HG03039 (cell line): Measurements from ENCODE around the gene RAC3.
"Not testable (repeated sequence)": the region's sequence is repeated elsewhere in the genome, so short reads cannot be mapped to it uniquely, and the experiment has no call there.

Experiments
- ATAC-seq: cut with Tn5 transposase; IDR thresholded peaks from one replicate; pipeline ENCODE4 v1.9.1; 2021; ENCODE audit warnings: mild to moderate bottlenecking, moderate library complexity; ENCODE audit not compliant: unreplicated experiment

The RAC3 gene

DNA sequence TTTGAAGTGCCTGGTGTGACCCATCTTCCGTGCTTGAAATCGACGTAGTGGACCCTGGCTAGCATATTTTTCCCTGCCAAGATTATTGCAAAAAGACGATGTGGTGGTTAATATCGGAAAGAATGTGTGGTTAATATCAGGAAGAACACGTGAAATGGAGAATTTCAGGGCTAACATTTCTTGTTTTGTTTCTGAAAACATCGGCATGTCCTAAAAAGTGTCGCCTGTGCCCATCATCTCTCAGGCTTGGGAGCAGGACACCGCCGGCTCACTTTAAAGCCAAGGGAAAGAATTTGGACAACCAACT lies 6.4 kb downstream of the RAC3 start:
- no peak for ATAC-seq

DNA sequence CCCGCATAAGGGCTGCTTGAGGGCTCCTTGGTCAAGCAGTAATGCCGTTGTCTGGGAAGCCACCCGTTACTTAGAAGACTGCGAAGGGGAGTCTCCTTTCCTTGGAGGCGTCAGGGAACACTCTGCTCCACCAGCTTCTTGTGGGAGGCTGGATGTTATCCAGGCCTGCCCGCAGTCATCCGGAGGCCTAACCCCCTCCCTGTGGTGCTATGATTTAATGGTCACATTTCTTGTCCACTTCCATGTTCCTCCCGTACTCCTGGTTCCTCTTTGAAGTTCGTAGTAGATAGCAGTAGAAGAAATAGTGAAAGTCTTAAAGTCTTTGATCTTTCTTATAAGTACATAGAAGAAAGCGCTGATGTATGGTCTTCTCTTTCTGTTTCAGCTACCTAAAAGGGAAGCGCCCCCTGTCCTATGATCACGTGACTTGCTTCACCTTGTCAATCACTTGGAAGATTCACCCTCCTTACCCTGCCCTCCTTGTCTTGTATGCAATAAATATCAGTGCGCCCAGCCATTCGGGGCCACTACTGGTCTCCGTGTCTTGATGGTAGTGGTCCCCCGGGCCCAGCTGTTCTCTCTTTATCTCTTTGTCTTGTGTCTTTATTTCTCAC lies 7.4 kb downstream of the RAC3 start:
- not testable (repeated sequence) for ATAC-seq

DNA sequence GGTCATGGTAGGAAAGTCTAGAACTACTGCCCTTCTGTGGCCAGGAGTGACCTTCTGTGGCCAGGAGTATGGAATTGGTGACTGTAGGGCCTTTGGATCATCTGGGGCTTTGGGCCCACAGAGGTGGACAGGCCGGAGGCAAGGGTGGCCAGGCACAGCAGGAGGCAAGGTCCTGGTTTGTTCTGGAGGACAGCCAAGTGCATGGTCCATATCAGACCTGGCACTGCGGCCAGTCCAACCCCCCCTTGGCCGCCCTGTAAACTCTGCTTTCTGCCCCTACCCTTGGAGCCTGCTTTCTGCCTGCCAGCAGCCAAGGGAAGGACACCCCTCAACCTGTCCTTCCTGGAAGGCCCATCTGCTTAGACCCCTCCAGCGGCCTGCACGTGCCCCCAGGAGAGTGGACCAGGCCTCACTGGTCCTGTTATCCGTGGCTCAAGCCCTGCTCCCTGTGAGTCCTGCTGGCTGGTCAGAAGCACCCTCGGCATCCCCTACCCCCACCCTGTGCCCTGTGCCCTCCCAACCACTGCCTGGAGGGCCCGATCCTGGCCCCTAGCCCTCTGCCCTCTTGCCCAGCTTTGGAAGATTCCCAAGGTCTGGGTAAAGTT lies 8.3 kb downstream of the RAC3 start:
- no peak for ATAC-seq

DNA sequence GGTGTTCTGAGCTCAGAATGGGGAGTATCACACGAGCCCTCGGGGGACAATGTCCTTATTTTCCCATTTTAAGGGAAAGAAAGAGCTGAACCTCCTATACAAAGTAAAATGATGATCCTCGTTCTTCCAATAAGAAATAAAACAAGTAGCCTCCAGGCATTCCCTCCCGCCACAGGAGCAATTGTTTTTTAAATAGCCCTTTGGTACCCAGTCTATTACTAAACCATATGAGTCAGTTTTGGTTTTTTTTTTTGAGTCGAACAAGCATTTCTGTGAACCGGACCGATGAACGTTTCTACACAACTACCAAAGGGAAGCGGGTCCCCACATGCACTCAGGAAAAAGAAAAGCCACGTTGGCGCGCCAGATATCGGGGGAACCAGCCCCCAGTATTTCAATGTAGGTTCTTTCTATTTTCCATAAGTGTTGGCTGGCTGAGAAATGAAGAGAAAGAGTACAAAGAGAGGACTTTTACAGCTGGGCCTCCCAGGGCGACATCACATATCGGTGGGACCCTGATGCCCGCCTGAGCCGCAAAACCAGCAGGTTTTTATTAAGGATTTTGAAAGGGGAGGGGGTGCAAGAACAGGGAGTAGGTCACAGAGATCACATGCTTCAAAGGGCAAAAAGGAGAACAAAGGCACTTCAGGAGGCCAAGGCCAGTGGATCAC lies 9.8 kb downstream of the RAC3 start:
- no peak for ATAC-seq

DNA sequence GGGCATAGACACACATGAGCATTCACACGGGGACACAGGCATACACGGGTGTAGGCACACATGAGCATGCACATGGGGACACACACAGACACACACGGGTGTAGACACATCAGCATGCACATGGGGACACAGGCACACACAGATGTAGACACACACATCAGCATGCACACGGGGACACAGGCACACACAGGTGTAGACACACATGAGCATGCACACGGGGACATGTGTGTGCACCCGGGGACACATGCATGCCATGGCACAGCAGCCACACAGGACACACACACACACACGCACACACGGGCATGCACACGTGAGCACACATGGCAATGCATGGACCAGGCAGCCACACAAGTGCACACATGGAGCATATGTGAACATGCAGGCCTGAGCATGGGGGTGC lies 11.2 kb downstream of the RAC3 start:
- no peak for ATAC-seq

DNA sequence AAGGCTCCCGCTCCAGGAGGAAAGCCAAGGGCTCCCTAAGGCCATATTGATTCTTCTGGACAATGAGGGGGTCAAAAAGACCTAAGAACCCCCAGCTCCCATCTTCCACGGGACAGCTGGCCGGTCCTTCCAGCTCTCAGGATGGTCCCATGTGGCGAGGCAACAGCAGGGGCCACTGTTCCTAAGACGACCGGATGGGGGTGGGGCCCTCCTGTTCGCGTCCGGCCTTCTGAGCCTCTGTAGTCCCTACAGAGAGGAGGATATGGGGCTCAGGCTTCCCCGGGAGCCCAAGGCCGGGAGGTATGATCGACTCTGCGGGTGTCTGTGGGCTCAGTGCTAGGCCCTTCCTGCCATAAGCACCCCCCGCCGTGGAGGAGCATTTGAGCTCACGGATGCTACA lies 12.0 kb downstream of the RAC3 start:
- ATAC-seq, result no peak

DNA sequence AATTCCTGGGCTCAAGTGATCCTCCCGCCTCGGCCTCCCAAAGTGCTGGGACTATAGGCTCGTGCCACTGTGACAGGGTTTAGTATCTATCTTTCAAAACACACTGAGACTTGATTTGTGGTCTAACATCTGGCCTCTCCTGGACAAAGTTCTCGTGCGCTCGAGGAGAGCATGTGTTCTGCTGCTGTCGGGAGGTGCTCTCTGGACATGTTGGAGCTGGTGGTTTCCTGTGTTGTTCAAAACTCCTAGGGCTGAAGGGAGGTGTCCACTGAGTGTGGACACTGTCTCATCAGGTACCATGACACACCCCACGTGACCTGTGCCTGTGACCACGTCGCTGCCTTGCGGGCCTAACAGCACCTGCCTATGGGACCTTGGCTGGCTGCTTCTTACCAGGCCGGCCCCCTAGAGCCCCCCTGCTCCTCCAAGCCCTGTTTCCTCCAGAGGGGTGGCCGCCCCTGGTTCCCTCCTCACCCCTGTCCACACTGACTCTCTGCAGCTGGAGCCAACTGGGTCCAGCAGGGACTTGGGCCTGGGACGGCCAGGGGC lies 14.5 kb downstream of the RAC3 start:
- no peak for ATAC-seq

DNA sequence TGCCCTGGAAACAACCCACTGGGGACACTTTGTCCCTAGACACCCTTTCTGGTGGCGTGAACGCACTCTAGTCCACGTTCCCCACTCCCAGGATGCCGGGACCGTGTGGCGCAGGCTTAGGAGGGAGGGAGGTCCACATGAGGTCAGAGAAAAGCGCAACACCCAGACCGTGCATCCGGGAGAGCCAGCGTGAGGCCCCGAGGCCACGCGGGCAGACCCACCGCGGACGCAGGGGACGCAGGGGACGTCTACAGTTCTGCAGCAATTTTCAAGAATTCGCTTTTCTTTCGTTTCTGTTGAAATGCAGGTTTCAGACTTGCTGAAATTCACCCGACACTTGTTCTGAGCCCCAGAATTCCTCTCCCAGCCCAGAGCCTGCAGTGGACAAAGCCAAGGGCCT lies 15.4 kb downstream of the RAC3 start:
- no peak for ATAC-seq

DNA sequence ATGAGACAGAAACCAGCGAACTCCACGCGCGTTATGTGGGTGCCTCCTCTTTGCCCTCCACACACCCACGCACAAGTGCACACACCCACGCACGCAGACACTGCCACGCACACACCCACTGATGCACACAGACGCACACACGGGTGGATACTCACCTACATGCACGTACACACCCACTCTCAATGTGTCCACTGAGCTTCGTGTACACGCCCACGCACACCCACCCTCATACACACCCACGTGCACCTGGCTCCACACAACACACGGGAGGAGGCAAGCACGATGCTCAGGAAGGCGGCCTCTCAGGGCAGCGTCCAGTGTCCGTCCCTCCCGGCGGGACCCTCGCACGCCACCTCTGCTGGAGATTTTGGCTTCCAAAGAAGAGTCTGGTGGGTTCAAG lies 15.9 kb downstream of the RAC3 start:
- ATAC-seq, result no peak

DNA sequence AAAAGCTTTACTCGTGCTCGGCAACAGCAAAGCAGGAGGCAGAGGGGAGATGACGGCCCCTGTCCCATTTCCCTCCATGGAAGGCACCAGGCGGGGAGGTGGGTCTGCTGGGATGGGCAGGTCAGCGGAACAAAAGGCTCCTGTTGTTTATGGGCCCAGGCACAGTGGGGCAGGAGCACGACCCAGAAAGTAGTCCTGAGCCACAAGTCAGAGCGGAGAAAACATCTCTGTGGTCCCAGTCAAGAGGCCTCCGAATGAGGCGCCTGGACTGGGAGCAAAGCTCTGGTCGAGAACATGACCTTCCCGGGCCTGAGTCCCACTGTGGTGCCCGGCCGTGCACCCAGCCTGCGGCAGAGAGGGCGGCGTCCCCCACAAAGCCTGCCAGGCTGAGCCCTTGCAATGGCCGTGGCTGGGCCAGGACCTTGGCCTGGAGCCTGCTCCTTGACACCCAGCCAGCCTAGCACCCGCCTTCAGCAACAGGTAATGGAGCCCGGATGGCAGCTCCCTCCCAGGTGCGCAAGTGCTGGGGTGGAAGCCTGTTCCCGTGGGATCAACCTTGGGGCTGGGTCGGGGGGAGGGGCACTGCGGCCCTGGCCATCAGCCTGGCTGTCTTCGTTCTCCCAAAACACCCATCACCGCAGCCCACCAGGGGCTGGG lies 16.6 kb downstream of the RAC3 start:
- no peak for ATAC-seq

DNA sequence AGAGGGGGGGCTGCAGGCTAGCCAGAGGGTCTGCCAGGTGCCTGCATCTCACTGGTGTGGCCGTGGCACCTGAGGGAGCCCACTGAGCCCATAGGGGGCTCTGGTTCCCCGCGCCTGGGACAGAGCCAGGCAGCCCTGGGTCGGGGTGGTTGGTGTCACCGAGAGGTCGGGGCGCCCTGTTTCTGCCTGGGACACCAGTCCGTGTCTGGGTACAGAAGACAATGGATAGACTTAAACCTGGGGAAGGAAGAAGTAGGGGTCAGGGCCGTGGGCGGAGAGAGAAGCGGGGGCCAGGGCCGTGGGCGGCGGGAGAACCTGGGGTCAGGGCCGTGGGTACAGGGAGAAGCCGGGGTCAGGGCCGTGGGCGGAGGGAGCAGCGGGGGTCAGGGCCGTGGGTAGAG lies 17.1 kb downstream of the RAC3 start:
- ATAC-seq, result no peak

DNA sequence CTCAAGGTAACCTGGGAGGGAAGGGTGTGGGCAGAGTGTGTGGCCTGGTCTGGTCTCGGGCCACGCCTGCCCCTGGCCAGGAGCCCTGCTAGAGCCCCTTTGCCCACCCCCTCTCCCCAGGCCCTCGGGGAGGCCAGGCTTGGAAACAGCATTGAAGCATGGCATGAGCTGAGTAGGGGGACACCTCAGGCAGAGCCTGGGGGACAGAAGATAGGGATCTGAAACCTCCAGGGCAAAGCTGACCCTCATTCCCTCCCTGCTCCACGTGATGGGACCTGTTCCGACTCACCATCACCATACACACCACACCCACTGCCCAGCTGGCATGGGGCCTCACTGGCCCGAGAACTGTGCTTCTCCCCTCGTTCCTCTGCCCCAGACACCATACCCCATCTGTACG lies 17.6 kb downstream of the RAC3 start:
- no peak for ATAC-seq

DNA sequence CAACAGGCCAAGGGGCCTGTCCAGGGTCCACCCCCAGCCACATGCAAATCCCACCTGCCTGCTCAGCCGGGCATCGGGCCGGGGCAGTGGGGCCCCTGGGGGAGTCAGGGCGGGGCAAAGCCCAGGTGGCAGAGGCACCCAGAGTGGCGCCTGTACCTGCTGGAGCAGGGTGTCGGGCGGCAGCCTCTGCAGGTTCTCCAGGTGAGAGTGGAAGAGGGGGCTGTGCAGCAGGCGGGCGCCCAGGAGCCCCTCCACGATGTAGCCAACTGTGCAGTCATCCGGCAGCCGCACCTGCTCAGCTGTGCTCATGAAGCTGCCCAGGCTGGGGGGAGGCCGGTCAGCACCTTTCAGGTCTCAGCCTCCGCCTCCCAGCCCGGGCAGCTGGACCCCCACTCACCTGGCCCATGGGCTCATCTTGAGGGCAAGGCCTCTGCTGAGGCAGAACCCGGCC lies 18.1 kb downstream of the RAC3 start:
- ATAC-seq, result no peak

DNA sequence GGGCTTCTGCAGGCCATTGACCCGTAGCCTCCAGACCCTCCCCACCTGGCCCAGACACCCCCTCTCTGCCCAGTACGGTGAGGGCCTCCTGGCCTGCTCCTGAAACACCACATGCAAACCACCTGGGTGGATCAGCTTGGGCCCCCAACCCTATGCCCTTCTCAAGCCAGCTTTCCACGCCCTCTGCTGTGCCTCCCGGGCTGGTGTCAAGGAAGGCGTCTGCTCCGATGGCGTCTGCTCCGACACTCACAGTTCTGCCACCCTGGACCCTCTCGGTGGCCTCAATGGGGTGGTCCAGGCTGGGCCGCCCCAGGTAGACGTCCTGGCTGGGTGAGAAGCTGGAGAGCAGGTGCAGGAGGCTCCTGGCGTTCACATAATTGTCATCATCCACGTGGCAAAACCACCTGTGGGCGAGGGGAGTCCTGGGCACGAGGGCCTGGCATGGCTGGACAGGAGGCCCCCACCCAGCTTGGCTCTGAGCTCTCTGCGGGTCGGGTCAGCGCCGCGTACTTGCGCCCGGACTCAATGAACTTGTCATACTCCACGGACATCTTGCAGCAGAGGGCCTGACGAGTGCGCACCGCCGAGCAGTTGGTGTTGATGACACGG lies 18.8 kb downstream of the RAC3 start:
- ATAC-seq, result no peak

DNA sequence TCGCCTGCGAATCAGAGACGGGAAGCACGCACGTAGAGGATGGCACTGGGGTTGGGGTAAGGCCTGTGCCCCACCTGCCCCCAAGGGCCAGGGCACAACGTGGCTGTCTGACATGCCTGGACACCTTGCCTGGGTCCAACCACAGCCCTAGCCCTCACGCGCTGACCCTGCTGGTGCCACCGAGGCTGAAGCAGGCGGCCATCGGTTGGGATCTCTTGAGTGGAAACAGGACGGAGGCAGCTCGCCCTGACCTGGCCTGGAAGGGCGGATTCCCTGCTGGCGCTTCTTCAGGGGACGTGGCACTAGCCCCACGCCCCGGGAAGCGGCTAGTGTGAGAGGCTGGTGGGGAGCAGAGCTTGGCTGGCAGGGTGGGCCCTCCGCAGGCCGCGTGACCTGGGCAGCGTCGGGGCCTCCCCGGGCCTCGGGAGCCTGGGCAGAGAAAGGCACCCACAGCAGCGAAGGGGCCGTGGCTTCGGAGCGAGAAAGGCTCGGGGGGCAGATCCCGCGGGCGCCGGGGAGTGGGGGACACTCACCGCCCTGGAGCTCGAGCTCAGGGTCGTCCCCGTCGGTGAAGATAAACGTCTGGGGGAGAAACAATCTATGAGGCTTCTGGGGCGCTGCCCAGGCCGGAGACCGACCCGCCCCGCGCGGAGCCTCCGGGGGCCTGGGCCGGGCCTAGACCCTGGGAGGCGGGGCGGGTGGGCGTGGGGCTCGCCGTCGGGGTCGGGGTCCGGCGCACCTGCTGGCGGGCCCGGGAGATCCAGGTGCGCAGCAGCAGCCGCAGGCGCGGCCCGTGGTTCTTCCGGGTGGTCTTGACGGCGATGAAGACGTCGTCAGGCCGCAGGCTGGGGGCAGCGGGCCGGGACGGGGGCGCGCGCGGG lies 19.5 kb downstream of the RAC3 start:
- ATAC-seq, result no peak

DNA sequence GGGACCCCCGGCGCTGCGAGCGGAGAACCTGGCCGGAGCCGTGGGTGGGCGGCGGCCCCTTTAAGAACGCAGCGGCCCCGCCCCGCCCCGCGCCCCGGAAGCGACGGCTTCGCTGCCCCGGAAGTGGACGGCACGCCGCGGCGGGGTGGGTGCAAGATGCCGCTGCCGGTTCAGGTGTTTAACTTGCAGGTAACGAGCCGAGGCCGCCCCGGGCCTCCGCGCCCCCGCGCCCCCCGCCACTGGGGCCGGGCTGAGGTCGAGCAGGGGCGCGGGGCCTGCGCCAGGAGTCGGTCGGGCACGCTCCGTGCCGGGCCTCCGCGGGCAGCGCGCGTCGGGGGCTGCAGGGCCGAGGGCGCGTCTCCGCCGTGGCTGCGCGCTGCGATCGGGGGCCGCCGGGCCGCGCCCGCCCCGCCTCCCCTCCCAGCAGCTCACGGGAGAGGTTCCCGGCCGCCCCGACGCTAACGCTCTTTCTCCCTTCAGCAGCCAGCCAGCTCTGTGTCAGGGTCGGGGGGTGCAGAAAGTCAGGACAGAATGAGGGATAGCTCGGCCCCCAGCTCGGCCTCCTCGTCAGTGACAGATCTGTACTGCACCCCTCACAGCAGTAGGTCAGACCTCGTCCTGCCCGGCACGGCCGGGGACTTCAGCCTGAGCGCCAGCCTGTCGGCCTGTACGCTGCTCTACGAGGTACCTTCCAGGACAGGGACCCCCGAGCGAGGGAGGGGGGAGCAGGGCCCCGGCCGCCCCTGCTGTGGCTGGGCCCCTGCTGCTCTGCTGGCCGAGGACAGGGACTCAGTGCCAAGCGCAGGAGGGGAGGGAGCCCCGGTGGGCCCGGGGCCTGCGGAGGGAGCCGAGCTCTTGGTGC lies 20.5 kb downstream of the RAC3 start, which contains the start of the genes GPS1 and RFNG:
TSS of gene GPS1 (plus strand) at position 123 of the 862 bp plus-strand sequence. CDS start at position 157, 34 bp downstream.
TSS of gene RFNG (minus strand) at position 36 of the 862 bp plus-strand sequence. CDS start 45 bp downstream, outside the sequence.
- ATAC-seq, result no peak

DNA sequence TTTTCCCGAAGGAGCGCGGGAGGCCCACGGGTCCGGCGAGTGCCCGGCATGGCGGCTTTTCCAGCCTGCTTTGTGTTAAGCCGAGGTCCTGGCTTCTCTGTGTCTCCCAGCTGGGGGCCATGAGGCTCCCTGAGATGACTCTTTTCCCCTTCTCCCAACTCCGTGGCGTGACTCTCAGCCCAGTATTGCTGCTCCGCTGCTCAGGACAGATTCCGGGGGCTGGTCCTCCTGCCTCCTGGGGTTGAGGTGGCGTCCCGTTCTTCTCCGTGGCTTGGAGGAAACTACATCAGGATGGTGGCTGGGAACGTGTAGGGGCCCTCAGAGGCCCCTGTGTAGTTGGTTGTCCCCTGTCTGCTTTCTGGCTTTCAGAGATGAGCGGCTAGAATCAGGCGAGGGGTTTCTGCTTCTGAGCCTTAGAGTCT lies 21.2 kb downstream of the RAC3 start:
- ATAC-seq, result no peak

DNA sequence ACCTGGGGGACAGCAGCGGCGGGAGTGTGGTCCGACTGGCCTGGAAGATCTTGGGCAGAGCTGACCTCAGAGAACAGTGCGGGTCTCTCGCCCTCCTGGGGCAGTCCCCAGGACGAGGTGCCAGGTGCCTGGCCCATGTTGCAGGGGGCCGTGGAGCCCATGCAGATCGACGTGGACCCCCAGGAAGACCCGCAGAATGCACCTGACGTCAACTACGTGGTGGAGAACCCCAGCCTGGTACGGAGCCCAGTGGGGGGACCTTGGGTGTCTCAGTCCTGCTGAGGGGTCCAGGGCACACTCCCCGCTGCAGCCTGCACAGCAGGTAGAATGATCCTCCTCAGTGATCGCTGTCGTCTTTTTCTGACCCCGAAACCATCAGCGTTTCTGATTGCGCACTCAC lies 21.7 kb downstream of the RAC3 start:
- ATAC-seq, result no peak

DNA sequence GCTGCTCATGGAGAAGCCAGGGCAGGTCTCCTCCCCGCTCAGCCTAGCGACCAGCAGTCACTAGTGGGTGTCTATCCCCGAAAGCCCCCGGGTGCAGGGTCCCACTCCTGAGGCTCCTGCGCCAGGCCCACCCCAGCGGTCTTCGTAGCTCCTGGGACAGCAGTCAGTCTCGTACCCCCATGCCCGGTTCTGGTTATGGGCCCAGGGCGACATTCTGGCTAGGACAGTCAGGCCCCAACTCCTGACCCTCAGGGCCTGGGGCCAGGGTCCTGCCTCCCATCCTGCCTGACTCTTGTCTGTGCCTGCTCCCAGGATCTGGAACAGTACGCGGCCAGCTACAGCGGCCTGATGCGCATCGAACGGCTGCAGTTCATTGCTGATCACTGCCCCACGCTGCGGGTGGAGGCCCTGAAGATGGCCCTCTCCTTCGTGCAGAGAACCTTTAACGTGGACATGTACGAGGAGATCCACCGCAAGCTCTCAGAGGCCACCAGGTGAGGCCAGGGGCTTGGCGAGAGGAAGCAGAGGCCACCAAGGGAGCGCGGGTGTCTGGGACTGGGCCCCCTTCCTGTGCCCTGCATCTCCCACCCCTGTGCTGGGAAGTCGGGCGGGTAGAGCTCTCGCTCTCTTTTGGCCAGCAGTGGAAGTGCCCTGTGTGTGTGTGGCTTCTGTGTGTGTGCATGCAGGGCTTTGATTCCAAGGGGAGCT lies 22.2 kb downstream of the RAC3 start:
- no peak for ATAC-seq
